ENCODE measurements around the gene SFRP5.

DNA sequence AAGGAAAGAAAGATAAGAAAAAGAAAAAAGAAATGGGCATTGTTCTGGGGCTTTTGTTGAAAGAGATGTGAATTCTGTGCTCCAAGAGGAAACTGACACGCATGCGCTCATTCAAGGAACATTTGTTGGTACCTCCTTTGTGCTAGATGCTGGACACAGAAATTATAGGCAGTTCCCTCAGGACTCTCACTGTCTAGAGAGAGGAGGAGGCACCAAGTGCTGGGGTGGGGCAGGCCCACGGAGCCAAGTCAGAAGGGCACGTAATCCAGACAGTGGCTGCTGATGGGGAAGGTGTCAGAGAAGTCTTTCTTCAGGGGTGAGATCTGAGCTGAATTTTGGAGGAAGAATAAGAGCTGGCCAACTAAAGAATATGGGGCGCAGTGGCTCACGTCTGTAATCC is 37.8 kb downstream of the SFRP5 start:
- TF ChIP-seq CTCF (IDR thresholded peaks at IDR 0.05; ENCODE audit: low read length): no peak
- TF ChIP-seq EZH2 (IDR thresholded peaks at IDR 0.05; ENCODE audit: borderline replicate concordance, low read length): no peak
